ENCODE measurements around the gene ZBTB16. TPM values are rescaled to one million over a fixed set of nuclear protein-coding genes. Genes with fewer than 3 reads are reported as not detected.

Gene ZBTB16
- total RNA-seq, 1 donor from 2014 or later, result 11.9 TPM

DNA sequence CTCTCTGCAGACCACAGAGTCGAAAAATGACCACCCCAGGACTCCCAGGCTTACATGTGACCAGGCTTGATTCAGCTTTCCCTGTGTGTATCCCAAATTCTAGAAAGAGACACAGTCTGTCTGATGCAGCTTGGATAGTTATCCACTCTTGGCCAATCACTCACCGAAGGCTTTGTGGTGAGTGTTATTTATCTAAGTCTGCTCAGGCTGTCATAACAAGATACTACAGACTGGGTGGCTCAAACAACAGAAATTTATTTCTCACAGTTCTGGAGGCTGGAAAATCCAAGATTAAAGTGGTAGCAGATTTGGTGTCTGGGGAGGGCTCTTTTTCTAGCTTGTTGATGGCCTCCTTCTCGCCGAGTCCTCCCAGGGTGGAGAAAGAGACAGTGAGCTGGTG is 63.2 kb downstream of the ZBTB16 start:
- Mint-ChIP-seq H3K27me3 (peaks cover 78% of the 10 kb centered on the region), H3K27ac (no peak overlapping the region), H3K9me3 (no peaks in the 10 kb centered on the region), H3K4me3 (no peak overlapping the region), H3K36me3 (no peaks in the 10 kb centered on the region), H3K4me1 (ENCODE audit: unreplicated experiment) (peaks cover 25% of the 10 kb centered on the region)
- DNase-seq (ENCODE audit: extremely low spot score, unreplicated experiment), result no peak
- TF ChIP-seq, protein P1, sequence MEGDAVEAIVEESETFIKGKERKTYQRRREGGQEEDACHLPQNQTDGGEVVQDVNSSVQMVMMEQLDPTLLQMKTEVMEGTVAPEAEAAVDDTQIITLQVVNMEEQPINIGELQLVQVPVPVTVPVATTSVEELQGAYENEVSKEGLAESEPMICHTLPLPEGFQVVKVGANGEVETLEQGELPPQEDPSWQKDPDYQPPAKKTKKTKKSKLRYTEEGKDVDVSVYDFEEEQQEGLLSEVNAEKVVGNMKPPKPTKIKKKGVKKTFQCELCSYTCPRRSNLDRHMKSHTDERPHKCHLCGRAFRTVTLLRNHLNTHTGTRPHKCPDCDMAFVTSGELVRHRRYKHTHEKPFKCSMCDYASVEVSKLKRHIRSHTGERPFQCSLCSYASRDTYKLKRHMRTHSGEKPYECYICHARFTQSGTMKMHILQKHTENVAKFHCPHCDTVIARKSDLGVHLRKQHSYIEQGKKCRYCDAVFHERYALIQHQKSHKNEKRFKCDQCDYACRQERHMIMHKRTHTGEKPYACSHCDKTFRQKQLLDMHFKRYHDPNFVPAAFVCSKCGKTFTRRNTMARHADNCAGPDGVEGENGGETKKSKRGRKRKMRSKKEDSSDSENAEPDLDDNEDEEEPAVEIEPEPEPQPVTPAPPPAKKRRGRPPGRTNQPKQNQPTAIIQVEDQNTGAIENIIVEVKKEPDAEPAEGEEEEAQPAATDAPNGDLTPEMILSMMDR (conservative IDR thresholded peaks at IDR 0.05), result no peak

DNA sequence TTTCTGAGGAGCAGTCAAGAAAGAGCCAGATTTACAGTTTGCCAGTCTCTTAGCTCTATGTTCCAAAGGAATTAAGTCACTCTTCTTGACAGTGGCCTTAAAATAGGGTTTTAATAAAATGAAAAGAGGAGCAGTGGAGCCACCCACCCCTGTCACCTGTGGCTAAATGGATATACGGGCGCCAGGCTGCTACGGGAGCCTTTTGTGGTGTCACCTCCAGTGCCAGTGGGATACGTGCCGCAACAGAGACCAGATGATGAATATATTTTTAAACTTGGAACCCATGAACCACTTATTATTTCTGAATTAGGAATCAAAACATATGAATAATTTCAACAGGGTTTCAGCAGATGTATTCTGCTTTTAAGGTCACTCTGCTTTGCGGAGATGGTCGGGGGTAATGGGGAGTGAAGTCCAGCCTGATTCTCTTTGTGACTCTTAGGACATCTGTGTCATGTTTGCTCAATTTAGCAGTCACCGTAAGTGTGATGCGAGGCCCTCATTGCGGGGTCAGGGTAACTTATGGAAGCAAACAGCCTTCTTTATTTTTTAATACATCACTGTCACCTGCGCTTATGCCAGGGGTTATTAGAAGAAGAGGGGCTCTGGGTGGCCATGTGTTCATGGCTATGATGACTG is 64.3 kb downstream of the ZBTB16 start:
- TF ChIP-seq, protein P1 (conservative IDR thresholded peaks at IDR 0.05), result no peak
- H3K27me3 Mint-ChIP-seq, result peaks cover 81% of the 10 kb centered on the region
- DNase-seq (ENCODE audit: extremely low spot score, unreplicated experiment), result no peak
- H3K9me3 Mint-ChIP-seq, result no peaks in the 10 kb centered on the region
- no peaks in the 10 kb centered on the region for H3K36me3 Mint-ChIP-seq
- no peak overlapping the region for H3K4me3 Mint-ChIP-seq
- H3K27ac Mint-ChIP-seq, result no peak overlapping the region
- H3K4me1 Mint-ChIP-seq (ENCODE audit: unreplicated experiment), result peaks cover 23% of the 10 kb centered on the region

DNA sequence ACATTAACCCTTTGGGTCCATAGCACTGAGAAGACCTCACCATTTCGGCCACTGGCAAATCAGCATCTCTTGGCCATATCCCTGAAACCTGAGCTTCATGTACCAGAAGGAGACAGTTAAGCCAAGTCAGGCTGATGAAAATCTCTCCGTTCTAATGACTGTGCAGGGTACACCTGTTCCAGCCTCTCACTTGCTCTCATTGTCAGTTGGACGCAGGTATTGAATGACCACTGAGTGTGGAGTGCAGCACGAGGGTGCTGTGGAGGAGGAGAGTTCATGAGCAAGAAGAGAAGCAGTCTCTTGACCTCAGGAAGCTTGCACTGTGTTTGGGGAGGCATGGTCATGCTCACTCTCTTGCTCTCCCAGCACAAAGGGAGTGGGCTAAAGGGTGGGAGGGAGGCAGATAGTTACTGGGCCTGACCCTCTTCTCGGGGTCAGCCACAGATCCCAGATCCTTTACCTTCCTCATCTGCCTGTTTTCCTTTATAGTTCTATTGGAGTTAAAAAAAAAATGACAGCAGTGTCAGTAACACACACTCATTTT is 65.2 kb downstream of the ZBTB16 start:
- no peaks in the 10 kb centered on the region for H3K36me3 Mint-ChIP-seq
- H3K27me3 Mint-ChIP-seq, result peaks cover 83% of the 10 kb centered on the region
- DNase-seq (ENCODE audit: extremely low spot score, unreplicated experiment), result no peak
- no peak overlapping the region for H3K4me3 Mint-ChIP-seq
- H3K27ac Mint-ChIP-seq, result no peak overlapping the region
- peaks cover 25% of the 10 kb centered on the region for H3K4me1 Mint-ChIP-seq (ENCODE audit: unreplicated experiment)
- TF ChIP-seq, protein P1 (conservative IDR thresholded peaks at IDR 0.05), result no peak
- no peaks in the 10 kb centered on the region for H3K9me3 Mint-ChIP-seq

DNA sequence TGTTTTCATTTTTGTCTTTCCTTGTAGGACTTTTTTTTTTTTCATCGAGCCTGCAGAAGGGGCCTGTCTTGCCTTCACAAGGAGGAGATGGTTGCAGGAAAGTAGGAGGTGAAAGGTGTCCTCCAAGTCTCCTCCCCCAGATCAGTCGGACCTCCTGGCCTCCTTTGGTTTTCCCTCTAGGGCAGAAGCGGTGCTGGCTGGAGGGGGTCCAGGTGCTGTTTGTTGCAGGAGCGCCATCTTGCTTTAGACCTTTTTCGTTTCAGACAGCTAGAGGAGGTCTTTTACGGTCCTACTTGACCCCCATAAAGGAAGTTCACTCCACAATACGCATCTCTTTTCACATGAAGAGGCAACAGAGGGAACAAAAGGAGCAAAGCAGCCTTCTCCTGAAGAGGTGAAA is 66.0 kb downstream of the ZBTB16 start:
- Mint-ChIP-seq H3K27me3 (peaks cover 84% of the 10 kb centered on the region), H3K4me1 (ENCODE audit: unreplicated experiment) (peaks cover 33% of the 10 kb centered on the region), H3K36me3 (no peaks in the 10 kb centered on the region), H3K9me3 (no peaks in the 10 kb centered on the region), H3K4me3 (no peak overlapping the region), H3K27ac (no peak overlapping the region)
- DNase-seq (ENCODE audit: extremely low spot score, unreplicated experiment), result no peak
- TF ChIP-seq, protein P1 (conservative IDR thresholded peaks at IDR 0.05), result no peak

DNA sequence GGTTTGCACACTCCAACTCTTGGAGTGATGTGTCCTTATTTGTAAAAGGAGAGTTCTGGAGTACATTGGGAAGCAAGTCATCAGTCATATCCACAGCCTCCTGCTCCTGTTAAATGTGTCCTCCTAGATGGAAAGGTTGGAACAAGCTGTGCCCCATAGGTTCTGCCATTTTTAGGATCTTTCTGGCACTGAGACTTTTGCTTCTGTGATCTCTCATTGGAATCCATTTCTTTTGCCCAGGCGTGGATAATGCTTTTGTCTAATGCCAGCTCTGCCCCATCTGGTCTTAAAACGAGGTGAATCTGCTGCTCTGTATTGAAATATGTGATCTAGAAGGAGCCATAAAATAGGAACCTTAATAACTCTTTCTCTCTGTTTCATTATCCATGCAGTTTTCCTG is 66.4 kb downstream of the ZBTB16 start:
- TF ChIP-seq, protein P1 (conservative IDR thresholded peaks at IDR 0.05), result no peak
- Mint-ChIP-seq H3K27me3 (peaks cover 84% of the 10 kb centered on the region), H3K36me3 (no peaks in the 10 kb centered on the region), H3K4me3 (no peak overlapping the region), H3K27ac (no peak overlapping the region), H3K9me3 (no peaks in the 10 kb centered on the region), H3K4me1 (ENCODE audit: unreplicated experiment) (peaks cover 37% of the 10 kb centered on the region)
- DNase-seq (ENCODE audit: extremely low spot score, unreplicated experiment), result no peak

All from type B pancreatic cell (in vitro differentiated cells).